ENCODE results near the gene DTHD1.

Gene DTHD1

DNA sequence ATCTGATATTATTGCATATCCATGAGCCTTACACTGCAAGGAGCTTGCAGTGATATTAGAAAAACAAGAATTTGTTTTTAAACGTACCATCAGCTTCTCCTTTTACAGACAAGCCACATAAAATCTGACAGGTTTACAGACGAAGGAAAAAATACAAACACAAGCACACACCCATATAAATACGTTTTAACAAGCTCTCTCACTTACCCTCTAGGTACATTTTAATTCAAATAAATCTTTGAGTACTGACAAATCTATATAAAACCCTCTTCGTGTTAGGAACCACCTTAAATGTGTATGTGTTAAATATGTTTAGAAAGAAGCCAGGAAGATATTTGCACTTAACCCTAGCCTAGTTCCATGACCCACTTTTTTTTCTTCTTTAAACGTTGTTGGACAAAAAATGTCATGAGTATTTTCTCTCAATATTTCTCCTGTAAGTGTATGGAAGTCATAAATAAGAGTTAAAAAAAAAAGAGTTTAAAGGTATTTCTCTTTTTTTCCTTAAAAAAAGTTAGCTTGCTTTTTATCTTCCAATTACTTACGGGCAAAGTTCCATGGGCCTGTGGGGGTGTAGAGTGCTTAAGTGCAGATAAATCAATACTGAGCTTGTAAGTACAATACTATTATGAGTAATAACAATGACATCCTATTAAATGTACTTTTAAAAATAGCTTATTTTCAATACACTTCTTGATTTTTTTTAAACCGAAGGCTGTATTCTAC, 38.6 kb upstream of the DTHD1 start:
- H3K4me3 ChIP-seq (replicated peaks; ENCODE audit: low read depth, low read length), result no peak overlapping the region
- TF ChIP-seq, protein P1, sequence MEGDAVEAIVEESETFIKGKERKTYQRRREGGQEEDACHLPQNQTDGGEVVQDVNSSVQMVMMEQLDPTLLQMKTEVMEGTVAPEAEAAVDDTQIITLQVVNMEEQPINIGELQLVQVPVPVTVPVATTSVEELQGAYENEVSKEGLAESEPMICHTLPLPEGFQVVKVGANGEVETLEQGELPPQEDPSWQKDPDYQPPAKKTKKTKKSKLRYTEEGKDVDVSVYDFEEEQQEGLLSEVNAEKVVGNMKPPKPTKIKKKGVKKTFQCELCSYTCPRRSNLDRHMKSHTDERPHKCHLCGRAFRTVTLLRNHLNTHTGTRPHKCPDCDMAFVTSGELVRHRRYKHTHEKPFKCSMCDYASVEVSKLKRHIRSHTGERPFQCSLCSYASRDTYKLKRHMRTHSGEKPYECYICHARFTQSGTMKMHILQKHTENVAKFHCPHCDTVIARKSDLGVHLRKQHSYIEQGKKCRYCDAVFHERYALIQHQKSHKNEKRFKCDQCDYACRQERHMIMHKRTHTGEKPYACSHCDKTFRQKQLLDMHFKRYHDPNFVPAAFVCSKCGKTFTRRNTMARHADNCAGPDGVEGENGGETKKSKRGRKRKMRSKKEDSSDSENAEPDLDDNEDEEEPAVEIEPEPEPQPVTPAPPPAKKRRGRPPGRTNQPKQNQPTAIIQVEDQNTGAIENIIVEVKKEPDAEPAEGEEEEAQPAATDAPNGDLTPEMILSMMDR (IDR thresholded peaks at IDR 0.05; ENCODE audit: low read length, missing control alignments), result no peak
- DNase-seq (ENCODE audit: low read depth), result no peak

DNA sequence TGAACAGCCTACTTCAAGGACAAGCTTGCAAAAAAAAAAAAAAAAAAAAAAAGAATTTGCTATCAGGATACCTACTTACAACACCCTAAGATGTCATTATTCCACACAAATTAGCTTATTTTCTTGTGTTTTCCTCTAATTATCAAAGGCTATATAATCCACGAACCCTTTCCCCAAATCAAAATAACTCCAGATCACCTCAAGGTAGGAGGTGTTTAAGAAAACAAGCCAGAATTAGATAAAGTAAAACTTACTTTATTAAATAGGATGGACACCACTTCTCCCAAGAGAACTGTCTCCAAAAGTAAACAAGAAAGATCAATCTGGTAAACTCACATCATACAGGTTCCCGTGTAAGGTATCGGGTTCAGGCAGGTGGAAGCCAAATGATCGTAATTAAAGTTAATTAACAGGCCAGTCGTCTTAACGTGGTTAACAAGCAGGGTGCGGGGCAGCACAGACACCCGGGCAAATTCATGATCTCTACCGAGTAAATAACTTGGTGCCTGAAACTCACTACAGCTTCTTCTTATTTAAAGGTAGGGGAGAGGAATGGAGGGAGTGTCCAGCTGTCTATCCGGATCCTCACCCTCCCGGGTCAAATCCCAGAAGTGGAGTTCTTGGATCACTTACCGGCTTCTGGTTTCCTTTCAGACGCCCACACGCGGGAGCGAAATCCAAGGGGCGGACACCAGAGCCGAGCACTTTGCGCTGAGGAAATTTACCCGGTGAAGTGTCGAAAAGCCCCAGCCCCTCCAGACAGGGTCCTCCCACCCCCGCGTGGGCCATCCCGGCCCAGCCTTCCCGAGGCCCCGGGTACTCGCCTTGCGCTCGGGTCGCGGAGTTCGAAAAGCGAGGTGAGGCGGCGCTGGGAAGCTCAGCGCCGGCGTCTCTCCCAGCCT, 37.8 kb upstream of the DTHD1 start:
- peak overlapping the region; percentile 59 for H3K4me3 ChIP-seq (replicated peaks; ENCODE audit: low read depth, low read length)
- TF ChIP-seq, protein P1 (IDR thresholded peaks at IDR 0.05; ENCODE audit: low read length, missing control alignments), result no peak
- peak; percentile 22 for DNase-seq (ENCODE audit: low read depth)

DNA sequence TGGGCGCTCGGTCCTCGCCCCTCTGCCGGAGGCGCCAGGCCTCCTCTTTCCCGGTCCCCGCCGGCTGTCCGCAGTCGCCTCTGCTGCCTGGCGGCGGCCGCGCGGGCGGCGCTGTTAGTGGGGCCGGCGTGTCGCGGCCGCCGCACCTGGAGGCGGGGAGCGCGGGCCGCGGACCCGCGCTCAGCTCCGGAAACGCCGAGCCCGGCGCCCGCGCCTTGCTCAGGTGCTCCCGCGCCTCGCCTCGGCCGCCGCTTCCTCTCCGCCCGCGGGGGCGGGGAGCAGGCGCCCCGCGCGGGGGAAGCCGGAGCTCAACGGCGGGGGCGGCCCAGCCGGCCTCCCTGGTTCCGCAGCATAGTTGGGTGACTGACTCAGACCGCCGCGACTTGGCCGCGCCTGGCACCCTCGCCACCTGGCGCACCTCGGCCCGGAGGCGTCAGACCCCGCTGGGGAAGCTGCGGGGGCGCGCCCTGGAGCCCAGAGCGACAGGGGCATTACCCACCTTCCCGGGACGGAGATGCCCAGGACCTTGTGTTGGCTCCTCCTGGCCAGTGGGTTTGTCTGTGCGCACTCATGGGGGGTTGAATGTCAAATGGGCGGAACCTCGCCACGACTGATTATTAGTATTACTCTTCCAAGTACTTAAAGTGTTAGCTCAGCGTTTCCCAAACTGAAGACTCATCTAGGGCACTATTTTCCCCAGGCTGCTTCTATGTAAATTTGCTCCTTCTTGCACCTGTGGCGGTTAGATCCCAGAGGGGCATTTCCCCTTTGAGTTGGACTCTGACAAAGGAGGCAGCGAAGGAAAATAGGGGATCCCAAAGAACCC, 36.9 kb upstream of the DTHD1 start, which contains the start of gene ARAP2:
ARAP2 (minus strand) TSS at position 258 of the 826 bp plus-strand sequence. CDS start 15,028 bp downstream, outside the sequence.
- peak within 1 kb of the TSS; percentile 59 for H3K4me3 ChIP-seq (replicated peaks; ENCODE audit: low read depth, low read length)
- peak; percentile 14 for DNase-seq (ENCODE audit: low read depth)
- TF ChIP-seq, protein P1 (IDR thresholded peaks at IDR 0.05; ENCODE audit: low read length, missing control alignments), result no peak

DNA sequence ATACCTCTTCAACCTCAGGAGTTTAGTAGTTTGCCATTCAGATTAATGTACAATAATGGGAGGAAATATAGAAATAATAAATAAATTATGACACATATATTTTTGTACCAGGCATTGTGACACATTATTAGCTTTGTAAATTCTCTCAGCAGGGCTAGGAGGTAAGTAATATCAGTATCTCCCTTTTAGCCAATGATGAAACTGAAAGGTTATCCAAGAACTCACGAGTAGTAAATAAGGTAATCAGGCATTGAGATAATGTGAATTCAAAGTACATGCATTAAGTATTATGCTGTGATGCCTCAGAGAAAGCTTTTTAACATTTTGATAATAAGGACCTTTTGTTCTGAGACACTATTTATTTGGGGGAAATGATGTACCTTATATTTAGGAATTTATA, 31.8 kb upstream of the DTHD1 start:
- no peak for DNase-seq (ENCODE audit: low read depth)
- TF ChIP-seq, protein P1 (IDR thresholded peaks at IDR 0.05; ENCODE audit: low read length, missing control alignments), result no peak
- no peak overlapping the region for H3K4me3 ChIP-seq (replicated peaks; ENCODE audit: low read depth, low read length)

DNA sequence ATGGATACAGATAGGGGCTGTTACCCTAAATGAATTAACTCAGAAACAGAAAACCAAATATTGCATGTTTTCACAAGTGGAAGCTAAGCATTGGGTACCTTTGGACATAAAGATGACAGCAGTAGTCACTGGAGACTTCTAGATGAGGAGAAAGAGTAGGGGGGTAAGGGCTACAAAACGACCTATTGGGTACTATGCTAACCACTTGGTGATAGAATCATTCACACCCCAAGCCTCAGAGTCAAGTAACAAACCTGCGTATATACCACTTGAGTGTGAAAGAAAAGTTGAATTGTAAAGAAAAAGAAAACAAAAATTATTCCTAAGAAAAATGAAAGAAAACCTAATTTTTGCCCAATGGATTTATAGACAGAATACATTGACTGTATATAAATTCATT, 29.4 kb upstream of the DTHD1 start:
- DNase-seq (ENCODE audit: low read depth), result no peak
- TF ChIP-seq, protein P1 (IDR thresholded peaks at IDR 0.05; ENCODE audit: low read length, missing control alignments), result no peak
- H3K4me3 ChIP-seq (replicated peaks; ENCODE audit: low read depth, low read length), result no peak overlapping the region

DNA sequence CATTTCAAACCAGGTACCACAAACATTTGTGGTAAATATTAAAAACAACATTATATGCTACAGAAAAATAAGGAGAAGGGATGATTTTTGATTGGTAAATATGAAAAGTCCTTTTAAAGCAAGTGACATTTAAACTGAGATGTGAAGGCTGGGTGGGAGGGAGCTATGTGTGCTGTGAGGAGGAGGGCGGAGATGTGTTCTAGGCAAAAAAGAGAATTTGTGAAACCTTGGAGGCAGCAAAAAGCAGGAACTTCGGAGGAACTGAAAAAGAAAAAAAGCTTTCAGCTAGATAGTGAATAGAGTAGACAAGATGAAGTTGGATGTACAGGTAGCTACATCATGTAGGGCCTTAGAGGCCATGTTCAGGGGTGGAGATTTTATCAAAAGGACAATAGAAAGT, 27.0 kb upstream of the DTHD1 start:
- H3K4me3 ChIP-seq (replicated peaks; ENCODE audit: low read depth, low read length), result no peak overlapping the region
- TF ChIP-seq, protein P1 (IDR thresholded peaks at IDR 0.05; ENCODE audit: low read length, missing control alignments), result no peak
- no peak for DNase-seq (ENCODE audit: low read depth)
